ENCODE data around the gene FAM13C.

Gene FAM13C

GRCh38 chr10:59360605-59361405 lies 1.5 kb downstream of the FAM13C start:
- DNase-seq: peak; percentile 80

DNA sequence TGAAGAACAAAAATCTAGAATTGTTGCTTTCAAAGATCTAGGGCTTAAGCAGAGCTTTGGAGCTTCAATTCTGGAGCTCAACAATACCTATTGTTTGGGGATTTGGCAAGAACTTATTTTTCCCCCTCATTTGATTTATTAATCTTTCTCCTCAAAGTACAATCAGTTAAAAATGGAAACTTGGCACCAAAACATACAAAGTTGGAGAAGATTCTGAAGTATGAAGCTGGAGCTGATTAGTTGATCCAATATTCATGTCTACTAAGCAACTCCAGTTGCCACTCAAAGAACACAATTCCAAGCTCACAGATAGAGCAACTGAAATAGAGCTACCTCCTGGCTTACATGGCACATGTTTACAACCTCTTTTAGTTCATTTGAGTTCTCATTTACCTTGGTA lies 3.8 kb downstream of the FAM13C start:
- no peak for DNase-seq

GRCh38 chr10:59354434-59354833 lies 7.9 kb downstream of the FAM13C start:
- no peak for DNase-seq

GRCh38 chr10:59350558-59350957 lies 11.8 kb downstream of the FAM13C start:
- no peak for DNase-seq

DNA sequence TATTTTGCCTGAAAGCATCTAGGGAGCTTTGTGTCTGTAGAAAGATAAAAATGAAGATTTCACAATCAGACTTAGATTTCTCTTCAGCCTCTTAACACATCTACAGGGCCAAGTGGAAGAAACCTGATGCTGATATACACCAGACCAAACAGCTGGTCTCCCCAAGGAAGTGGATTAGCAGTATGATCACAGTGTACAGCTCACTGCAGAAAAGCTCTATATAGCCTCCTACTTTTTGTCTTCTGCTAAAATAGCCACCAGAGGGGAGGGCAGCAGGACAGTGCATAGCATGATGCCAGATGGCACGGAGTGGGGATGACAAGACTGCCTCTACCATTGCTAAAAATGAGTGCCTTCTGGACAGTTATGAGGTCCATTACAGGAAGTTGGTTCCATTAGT lies 16.0 kb downstream of the FAM13C start:
- DNase-seq: peak; percentile 19

DNA sequence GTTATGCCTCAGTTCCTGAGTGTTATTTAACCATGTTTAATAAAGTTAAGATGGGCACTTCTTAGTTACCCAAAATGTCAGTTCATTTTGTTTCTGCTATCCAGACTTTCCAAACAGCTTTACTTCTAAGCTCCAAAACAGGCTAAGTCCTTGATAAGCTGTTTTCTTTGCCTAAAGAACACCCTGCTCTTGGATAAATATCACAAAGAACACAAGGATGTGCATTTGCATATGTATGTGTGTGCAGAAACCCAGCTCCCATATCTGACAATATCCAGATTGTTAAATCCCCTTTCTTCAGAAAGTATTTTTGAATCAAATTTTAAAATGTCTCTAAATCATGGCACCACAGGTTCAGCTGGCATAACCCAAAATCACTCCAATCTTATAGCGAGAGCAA lies 19.6 kb downstream of the FAM13C start:
- DNase-seq: no peak

- no peak for DNase-seq
Observed at GRCh38 chr10:59342000-59342399, 20.3 kb downstream of the FAM13C start.

DNA sequence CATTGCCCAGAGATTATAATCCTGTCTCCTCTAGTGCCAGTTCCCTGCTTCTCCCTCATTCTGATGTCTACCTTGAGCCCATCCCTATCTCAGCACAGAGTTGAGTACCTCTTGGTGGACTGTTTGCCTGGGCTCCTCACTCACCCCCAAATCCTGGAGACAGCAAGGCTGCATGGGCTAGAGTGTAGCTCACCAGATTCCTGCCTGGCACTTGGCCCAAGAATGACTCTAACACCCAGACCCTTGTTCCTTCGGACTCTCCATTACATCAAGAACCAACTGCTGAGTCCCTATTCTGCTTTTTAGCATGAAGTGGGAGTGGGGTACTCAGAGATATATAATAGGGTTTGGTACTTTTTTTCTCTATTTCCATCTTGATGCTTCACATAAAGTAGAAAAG lies 22.1 kb downstream of the FAM13C start:
- DNase-seq: no peak

DNA sequence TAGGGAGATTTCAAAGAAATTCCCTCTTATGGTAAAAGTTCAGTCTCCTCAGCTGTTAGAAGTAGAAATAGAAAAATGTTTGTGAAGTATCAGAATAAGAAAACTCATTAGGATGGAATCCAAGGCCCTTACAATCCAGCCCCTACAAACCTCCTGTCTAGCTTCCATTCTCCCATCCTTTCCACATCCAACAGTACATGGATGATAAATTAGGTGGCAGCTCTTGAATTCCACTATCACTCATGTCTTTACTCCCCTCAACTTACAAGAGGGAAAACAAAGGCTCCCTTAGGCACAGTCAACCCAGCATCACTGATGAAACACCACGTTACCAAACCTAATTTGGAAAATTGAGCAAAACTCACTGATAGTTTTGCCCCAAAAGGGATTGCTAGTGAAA lies 23.0 kb downstream of the FAM13C start:
- no peak for DNase-seq

- DNase-seq: peak; percentile 83
Observed at GRCh38 chr10:59337201-59337652, 25.1 kb downstream of the FAM13C start.

GRCh38 chr10:59336632-59337031 lies 25.7 kb downstream of the FAM13C start:
- peak; percentile 18 for DNase-seq

DNA sequence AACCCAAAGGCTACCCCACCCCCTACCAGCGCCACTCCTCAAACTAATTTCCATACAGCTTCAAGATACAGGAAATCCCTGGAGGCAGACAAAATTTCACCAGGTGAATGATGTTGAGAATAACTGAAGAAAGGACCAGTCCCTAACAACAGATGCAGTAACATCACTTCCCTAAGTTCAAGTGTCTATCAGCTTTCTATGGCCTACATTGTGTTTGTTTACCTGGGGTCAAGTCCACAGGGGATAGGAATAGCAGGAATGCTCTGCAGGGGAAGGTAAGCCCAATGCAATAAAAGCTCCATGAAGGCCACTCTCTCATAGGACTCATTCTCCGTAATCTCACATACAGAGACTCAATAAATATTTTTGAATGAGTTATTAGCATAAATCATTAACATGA lies 26.9 kb downstream of the FAM13C start:
- DNase-seq: no peak

- DNase-seq: no peak
Observed at GRCh38 chr10:59333701-59334100, 28.6 kb downstream of the FAM13C start.

GRCh38 chr10:59332581-59332980 lies 29.8 kb downstream of the FAM13C start:
- no peak for DNase-seq

GRCh38 chr10:59331661-59332060 lies 30.7 kb downstream of the FAM13C start:
- DNase-seq: no peak

- peak; percentile 6 for DNase-seq
Observed at GRCh38 chr10:59325116-59325515, 37.2 kb downstream of the FAM13C start.

GRCh38 chr10:59324597-59324996 lies 37.8 kb downstream of the FAM13C start:
- DNase-seq: no peak

DNA sequence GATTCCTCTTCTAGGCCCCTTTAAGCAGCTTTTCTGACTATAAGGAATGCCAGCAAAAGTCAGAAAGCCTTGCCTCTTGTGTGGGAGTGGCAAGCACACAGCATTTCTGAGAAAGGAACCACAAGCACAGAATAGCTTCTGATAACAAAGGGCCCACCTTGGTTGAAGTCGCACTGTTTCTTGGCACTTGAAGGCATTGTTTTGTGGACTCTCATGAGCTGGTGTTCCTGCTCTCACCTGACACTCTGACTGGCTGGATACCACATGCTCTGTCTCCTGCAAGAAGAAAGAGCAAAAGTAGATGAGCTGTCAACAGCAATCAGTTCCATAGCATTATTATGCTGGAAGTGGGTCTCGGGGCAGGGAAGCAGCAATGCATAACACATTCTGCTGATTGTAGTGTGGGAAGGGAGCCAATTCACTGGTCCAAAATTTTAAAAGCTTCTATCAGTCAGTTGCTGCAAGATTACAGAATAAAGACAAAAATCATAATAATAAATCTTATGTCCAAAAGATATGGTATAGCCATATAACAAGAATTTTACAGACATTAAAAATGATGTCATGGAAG lies 38.4 kb downstream of the FAM13C start:
- DNase-seq: no peak

DNA sequence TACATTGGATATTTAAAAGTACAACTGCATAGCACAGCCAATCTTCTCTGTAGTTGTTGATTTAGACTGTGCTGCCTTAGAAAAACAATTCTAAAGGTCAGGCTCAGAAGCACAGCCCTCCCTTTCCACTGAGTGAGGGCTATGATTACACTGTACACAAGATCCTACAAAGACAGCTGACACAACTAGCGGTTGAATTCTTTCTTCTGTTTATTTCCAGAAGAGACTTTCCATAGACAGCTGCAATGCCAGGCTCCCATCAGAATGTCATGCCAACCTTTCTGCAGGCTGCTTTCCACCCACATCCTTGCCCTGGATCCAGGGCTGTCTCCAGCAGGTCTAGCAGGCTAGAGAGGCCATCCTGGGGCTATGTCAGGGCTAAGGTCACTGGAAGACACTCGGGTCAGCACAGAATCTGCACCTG lies 39.3 kb downstream of the FAM13C start:
- DNase-seq: peak; percentile 48

DNA sequence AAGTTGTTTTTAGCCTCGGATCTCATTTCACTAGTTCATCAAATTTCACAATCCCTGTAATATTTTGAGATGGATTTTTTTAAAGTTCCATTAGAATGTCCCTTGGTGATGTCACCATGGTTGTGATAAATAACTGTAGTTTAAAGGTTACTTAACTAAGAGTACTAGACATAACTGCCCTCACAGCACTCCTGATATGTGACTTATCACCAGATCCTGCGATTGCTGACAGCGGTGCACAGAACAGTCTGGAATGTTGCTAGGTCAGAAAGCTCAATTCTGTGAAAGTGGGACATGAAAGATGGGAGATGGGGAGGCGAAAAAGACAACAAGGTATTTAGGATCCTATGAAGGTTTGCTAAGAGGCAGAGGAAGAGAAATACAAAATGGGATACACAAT lies 40.2 kb downstream of the FAM13C start:
- no peak for DNase-seq

- no peak for DNase-seq
Observed at GRCh38 chr10:59320355-59320754, 42.0 kb downstream of the FAM13C start.

GRCh38 chr10:59319854-59320253 lies 42.5 kb downstream of the FAM13C start:
- DNase-seq: peak; percentile 3

- DNase-seq: no peak
Observed at GRCh38 chr10:59317066-59317465, 45.3 kb downstream of the FAM13C start.

DNA sequence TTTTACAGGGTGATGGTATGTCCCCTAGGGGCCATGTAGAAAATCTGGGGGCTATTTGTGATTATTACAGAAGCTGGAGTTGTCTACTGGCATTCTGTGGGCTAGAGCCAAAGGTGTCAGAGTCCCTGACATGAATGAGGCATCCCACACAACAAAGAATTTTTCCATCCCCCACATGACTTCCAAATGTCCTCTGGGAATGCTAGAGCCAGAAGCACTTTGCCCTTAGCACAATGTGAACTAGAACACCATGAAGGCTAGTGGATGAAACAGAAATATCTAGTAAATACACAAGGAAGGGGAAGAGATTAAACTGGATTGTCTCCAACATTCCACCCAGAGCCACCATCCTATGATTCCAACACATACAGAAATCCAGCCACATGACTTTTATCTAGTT lies 46.9 kb downstream of the FAM13C start:
- no peak for DNase-seq

- DNase-seq: no peak
Observed at GRCh38 chr10:59314268-59314667, 48.1 kb downstream of the FAM13C start.
